Stimulated activated CD8-positive, alpha-beta memory T cell treated with anti-CD3 and anti-CD28 coated beads, Interleukin-4, amount 100 ng/mL, for 24 hours (primary cell): ENCODE results near the gene TMEM204.

Experiments used
- DNase-seq: peaks from one replicate; pipeline ENCODE4 v3.0.0-alpha.2; 2020; ENCODE audit warnings: low read depth

Gene TMEM204

GRCh38 chr16:1520461-1520860, 13.0 kb upstream of the TMEM204 start:
- DNase-seq, result no peak

GRCh38 chr16:1523581-1524245, 9.8 kb upstream of the TMEM204 start:
- DNase-seq, result no peak

- no peak for DNase-seq
Measured at GRCh38 chr16:1524366-1524765, 9.1 kb upstream of the TMEM204 start.

- no peak for DNase-seq
Measured at GRCh38 chr16:1525871-1526607, 7.4 kb upstream of the TMEM204 start.

DNA sequence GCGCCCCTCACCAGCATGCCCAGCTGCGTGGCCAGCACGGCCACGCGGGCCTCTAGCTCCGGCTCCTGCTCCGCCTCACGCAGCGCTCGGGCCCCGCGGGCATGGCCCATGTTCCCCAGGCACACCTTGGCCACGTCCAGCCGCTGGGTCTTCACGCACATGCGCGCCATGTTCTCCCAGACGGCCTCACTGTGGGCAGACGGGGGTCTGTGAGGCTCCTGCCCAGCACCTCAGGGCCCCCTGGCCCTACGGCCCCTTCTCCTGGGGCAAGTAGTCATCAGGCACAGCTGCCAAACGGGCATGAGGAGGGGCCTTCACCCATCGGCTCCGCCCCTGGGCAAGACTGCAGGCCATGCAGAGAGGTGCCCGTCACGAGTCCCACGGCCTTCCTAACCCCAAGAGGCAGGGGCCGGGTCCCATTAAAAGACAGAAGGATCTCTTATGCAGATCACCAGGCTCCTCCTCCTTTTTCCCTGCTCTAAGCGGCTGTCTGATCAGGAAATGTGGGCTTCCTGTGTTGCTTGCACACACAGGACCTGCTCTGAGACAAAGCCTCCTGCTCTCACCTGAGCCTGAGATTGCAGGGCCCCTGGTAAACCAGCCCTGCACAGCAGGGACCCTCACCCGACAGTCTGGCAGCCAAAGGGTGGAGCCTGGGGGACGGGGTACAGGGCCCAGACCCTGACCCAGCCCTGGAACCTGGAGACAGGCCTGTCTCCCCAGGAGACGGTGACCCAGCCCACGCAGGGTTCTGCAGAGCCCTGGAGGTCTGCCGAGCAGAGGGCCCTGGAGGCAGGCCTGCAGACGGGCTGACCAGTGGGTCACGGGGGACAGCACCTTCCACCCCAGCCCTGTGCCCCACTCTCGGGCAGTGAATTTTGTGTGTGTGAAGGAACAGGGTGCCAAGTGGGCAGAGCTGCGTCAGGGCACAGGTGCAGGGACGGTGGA, 6.6 kb upstream of the TMEM204 start:
- no peak for DNase-seq

DNA sequence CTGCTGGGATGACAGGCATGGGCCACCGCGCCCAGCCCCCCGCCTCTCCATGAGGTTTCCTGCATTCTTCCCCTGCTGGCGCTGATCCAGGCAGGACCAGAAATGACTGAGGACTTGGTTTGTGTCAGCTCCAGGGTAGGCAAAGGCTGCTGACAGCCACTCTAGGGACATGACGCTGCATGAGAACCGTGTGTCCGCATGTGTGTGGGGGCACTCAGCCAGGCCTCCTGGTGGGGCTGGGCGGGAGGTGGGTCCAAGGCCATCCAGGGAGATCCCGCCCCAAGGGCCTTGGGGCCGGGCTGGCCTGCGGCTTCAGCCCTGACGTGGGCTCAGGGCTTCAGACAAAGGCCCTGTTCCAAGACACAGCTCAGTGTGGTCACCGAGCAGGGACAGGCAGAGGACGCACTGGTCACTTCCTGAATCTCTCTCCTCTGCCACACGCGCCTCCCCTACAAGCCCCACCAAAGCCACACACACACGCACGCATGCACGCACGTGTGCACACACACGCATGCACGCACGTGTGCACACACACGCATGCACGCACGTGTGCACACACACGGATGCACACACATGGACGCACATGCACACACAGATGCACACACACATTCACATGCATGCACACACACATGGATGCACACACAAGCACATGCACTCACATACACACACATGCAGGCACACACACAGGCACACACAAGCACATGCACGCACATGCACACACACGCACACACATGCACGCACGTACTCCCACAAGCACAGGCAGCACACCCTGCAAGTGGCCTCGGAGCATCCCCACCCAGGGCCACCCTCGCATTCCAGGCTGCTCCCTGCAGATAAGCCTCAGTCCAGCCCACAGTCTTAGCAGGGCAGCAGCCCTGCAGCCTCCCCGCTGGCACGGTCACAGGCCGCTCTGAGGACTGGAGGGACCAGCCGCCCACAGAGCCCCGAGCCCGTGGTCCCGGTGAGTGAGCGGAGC, 5.3 kb upstream of the TMEM204 start:
- no peak for DNase-seq

- no peak for DNase-seq
Measured at GRCh38 chr16:1528921-1529537, 4.4 kb upstream of the TMEM204 start.

DNA sequence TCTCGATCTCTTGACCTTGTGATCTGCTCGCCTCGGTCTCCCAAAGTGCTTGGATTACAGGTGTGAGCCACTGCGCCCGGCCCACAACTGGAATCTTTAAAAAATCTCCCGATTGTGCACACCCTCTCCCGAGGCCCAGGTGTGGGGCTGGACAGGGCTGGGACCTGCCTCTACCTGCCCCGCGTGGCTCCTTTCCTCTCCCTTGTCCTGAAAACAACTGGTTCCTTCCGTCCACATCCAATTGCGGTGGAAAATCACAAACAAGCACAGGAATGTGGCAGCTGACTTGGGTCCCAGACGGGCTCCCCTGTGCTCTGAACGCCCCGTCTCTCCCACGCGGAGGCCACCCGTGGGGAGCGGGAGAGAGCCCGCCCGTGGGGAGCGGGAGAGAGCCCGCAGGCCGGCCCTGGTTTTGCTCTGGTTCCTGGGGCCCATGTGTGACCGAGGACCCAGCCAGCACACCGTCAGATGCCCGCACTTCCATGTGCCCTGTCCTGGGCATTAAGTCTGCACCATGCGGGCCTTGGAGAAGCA, 3.0 kb upstream of the TMEM204 start:
- DNase-seq, result no peak

GRCh38 chr16:1530883-1531637, 2.4 kb upstream of the TMEM204 start:
- DNase-seq, result no peak

- no peak for DNase-seq
Measured at GRCh38 chr16:1531638-1531910, 1.9 kb upstream of the TMEM204 start.

DNA sequence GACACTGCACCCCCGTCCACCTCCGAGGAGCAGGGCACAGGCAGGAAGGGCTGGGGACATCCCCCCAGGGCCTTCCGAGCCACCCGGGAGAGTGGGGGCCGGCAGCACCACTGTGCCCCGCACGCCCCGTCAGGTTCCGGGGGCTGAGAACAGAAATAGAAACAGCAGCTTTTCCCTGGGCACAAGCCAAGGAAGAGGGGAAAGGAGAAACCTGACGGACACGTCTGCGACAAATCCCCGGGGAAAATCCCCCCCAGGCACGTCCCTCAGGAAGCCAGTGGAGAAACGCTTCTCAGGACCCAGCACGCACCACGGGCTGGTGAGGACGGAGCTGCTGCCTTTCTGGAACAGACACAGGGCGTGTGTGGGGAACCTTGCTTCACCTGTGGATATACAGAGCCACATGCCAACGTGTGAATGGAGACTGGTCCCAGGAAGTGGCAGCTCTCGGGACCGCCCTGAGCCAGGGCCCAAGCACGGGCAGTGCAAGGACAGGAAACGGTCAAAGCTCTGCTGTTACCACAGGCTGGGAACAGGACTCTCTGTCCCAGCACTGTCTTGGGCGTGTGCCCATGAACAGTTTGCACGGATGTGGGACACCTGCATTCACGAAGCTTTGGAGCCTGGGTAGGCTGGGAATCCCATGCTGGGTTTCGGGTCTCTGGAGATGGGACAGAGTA, 1.2 kb upstream of the TMEM204 start:
- no peak for DNase-seq

GRCh38 chr16:1532771-1533170, 695 bp upstream of the TMEM204 start:
- DNase-seq, result no peak

DNA sequence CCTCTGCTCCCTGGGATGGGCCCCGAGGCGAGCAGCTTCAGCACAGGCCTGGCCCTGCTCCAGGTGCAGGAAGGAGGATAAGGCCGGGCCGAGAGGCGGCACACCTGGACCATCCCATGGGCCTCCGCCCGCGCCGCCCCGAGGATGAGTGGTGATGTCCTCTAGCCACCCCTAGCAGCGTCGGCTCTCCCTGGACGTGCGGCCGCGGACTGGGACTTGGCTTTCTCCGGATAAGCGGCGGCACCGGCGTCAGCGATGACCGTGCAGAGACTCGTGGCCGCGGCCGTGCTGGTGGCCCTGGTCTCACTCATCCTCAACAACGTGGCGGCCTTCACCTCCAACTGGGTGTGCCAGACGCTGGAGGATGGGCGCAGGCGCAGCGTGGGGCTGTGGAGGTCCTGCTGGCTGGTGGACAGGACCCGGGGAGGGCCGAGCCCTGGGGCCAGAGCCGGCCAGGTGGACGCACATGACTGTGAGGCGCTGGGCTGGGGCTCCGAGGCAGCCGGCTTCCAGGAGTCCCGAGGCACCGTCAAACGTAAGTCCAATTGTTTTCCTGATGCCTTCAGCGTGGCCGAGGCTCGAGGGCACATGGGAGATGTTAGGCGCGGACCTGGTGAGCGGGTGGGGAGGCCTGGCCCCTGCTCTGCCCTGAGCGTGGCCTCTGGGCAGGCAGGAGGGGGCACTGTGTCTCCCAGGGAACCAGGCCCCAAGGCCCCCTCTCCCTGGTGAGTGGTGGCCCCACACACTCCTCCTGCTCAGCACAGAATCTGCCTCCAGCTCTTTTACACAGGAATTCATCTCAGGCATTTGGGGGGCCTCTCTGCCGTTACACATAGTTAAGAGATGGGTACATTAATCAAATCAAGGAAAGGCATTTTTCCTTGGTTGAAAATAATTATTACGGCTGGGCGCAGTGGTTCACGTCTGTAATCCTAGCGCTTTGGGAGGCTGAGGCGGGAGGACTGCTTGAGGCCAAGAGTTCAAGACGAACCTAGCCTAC, 855 bp downstream of the TMEM204 start:
- no peak for DNase-seq

DNA sequence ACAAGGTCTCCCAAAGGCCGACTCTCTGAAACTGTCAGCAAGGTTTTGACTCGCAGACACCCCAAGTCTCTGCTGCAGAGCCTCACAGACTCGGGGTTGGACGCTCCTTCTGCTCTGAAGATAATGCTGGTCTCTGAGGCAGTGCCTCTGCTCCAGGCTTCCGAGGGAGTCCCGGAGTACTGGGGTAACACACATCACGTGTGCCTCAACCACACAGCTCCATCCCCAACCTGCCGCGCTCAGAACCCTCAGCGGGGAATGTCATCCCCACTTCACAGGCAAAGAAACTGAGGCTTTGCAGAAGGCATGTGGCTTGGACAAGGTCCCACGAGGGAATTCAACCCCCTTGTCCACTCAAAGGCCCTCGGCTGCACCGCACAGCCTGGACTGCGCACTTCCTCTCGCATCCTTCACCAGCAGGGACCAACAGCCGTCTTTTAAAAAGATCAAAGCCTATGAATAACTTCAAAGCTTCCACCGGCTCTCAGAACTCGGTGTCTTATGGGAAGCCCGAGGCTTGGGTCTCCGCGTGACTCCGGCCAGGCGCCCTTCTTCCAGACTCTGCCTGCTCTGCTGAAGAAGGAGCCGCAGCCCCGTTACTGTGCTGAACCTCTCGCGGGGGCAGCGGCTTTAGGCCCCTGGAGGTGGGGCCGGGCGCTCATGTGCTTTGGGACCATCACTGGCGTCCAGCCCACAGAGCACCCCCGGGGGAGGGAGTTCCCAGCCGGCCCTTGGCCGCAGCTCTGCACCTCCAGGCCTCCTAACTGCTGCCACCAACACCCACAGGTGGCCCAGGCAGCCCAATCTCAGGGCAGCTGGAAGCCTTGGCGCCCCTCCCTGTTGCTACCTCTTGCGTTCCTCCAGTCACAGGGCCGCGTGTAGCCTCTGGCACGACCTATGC, 2.2 kb downstream of the TMEM204 start:
- DNase-seq, result no peak

DNA sequence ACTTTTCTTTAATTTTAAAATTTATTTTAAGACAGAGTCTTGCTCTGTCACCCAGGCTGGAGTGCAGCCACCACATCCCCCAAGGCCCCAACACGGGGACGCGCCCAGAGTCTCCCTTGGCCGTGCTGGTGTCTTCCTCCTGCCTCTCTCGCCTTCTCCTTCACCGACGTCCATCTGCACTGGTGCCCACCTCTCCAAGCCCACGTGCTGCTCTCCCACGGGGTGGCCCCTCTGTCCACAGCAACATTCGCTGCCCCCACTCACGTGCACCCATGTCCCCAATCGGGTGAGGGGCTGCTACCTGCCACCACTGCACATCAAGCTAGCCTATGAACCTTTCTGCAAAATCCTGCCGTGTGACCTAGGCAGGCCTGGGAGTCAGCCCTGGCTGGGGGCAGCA, 3.1 kb downstream of the TMEM204 start:
- DNase-seq, result no peak

DNA sequence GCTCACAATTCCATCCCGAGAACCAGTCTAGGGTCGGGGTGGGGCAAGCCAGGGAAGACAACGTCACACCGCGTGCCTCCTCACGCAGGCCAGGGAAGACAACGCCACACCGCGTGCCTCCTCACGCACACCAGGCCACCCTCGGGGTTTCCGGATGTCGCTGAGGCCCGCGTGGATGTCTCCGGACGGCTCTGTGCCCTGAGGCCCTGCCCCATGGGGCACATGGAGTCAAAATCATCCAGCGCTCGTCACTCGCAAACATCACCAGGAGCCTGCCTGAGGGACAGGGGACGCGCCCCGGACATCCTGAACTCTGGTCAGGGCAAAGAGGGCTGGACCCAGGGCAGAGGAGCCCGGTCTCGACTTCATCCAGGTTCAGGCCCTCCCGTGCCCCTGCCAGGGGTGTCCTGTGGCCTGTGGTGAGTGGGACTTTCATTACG, 3.7 kb downstream of the TMEM204 start:
- no peak for DNase-seq

DNA sequence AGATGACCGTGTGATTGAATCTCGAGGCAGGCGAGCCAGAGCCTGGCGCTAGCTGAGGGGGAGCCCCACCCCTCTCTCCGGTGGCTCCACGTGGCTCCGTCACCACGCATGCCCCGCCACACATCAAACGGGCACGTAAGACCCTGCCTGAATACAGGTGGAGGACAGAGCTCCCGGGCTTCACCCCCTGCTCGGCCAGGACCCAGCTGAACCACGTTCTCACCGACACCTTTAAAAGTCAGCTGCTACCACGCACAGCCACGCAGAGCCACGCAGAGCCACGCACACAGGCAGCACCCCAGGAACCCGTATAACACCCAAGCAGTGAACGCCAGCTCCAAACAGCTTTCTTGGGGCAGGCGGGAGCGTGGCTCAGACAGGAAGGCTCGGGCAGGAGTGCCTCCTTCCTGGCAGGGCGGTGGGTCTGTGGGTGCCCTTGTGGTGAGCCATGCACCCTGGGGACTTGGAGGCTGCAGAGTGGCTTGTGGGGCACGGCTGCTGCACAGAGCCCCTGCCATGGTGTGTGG, 4.4 kb downstream of the TMEM204 start:
- DNase-seq, result no peak
